ENCODE data around the gene DYNLT2B. TPM values are rescaled to one million over a fixed set of nuclear protein-coding genes. Genes with fewer than 3 reads are reported as not detected.
"Not testable (repeated sequence)": the region's sequence is repeated elsewhere in the genome, so short reads cannot be mapped to it uniquely, and the experiment has no call there.

Gene DYNLT2B
- 23.9 TPM for total RNA-seq
- polyA plus RNA-seq, result 41.0 TPM
- long read RNA-seq, donor 1, partial matches to known transcripts, result 0 of 3 reads
- long read RNA-seq, donor 1, other reads (novel, unspliced or antisense), result 0 of 3 reads
- long read RNA-seq, donor 2, result 0 reads
- long read RNA-seq, donor 3, transcript TCTEX1D2-202 (5 exons, 603 nt), result minor isoform, 8 of 39 reads
- long read RNA-seq, donor 3, transcript TCTEX1D2-201 (5 exons, 673 nt), result major isoform, 28 of 39 reads
- long read RNA-seq, donor 3, partial matches to known transcripts, result 0 of 39 reads
- long read RNA-seq, donor 3, other reads (novel, unspliced or antisense), result 0 of 39 reads
- long read RNA-seq, donor 4, transcript TCTEX1D2-201 (5 exons, 673 nt), result major isoform, 6 of 11 reads
- long read RNA-seq, donor 4, partial matches to known transcripts, result 0 of 11 reads
- long read RNA-seq, donor 4, other reads (novel, unspliced or antisense), result 0 of 11 reads
- long read RNA-seq, donor 5, transcript TCTEX1D2-201 (5 exons, 673 nt), result major isoform, 24 of 51 reads
- long read RNA-seq, donor 5, transcript TCTEX1D2-204 (2 exons, 457 nt), result minor isoform, 6 of 51 reads
- long read RNA-seq, donor 5, transcript TCTEX1D2-202 (5 exons, 603 nt), result minor isoform, 15 of 51 reads
- long read RNA-seq, donor 5, partial matches to known transcripts, result 6 of 51 reads
- long read RNA-seq, donor 5, other reads (novel, unspliced or antisense), result 0 of 51 reads
- long read RNA-seq, donor 6, transcript TCTEX1D2-201 (5 exons, 673 nt), result major isoform, 13 of 18 reads
- long read RNA-seq, donor 6, partial matches to known transcripts, result 0 of 18 reads
- long read RNA-seq, donor 6, other reads (novel, unspliced or antisense), result 0 of 18 reads
- long read RNA-seq, donor 7, transcript TCTEX1D2-201 (5 exons, 673 nt), result major isoform, 10 of 13 reads
- long read RNA-seq, donor 7, partial matches to known transcripts, result 0 of 13 reads
- long read RNA-seq, donor 7, other reads (novel, unspliced or antisense), result 0 of 13 reads
- long read RNA-seq, donor 8, transcript TCTEX1D2-201 (5 exons, 673 nt), result major isoform, 5 of 7 reads
- long read RNA-seq, donor 8, partial matches to known transcripts, result 0 of 7 reads
- long read RNA-seq, donor 8, other reads (novel, unspliced or antisense), result 0 of 7 reads
- long read RNA-seq, donor 9, transcript TCTEX1D2-201 (5 exons, 673 nt), result major isoform, 9 of 18 reads
- long read RNA-seq, donor 9, transcript TCTEX1D2-202 (5 exons, 603 nt), result minor isoform, 8 of 18 reads
- long read RNA-seq, donor 9, partial matches to known transcripts, result 0 of 18 reads
- long read RNA-seq, donor 9, other reads (novel, unspliced or antisense), result 0 of 18 reads
- long read RNA-seq, donor 10, transcript TCTEX1D2-202 (5 exons, 603 nt), result minor isoform, 5 of 24 reads
- long read RNA-seq, donor 10, transcript TCTEX1D2-201 (5 exons, 673 nt), result major isoform, 18 of 24 reads
- long read RNA-seq, donor 10, partial matches to known transcripts, result 0 of 24 reads
- long read RNA-seq, donor 10, other reads (novel, unspliced or antisense), result 0 of 24 reads

DNA sequence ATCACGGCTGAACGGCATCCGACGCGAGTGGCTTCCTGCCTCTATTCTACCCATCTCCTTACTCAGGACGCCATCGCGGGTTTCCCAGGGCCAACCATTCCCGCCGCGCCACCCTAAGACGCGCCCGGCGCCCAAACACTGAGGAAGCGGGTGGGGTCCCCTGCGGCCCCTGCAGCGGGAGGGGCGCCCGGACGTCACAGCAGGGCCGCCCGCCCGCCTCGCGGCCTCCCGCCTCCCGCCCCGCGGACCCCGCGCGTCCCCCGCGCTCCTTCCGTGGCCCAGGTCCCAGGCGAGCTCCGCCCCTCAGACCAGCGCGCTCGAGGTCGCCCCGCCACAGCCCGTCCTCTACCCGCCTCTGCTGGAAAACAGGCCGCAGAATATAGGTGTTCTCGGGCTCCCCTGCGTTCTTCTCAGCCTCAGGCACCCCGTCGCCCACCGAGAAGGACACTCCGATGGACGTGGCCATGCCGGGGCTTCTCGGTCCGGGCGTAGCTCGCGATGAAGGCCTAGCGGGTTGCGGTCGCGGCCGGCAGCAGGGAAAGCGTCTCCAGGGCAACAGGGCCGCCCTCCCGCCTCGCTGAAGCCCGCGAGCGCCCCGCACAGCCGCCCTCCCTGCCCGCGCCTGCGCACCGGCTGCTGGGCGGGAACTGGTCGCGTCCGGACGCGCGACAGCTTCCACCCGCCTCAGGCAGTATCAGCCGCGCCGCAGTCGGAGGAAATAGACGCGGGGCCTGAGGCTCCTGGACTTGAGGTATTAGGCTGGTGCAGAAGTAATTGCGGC, at the start of gene DYNLT2B:
Gene DYNLT2B (minus strand): TSS at position 554 of the 781 bp plus-strand sequence. CDS start 88 bp downstream, at position 466.
- Histone ChIP-seq H3K36me3 (ENCODE audit: control insufficient read depth in 2 of 2, insufficient read depth in 2 of 2, low read length in 1 of 2) (peaks cover 0 to 2% of the 10 kb centered on the region in 2 donors), H3K9me3 (ENCODE audit: control insufficient read depth in 2 of 2, insufficient read depth in 1 of 2, low read length in 1 of 2) (no peaks in the 10 kb centered on the region), H3K27me3 (ENCODE audit: control insufficient read depth in 2 of 2, insufficient read depth in 1 of 2, low read length in 1 of 2) (no peaks in the 10 kb centered on the region), H3K4me3 (ENCODE audit: low read length in 2 of 2) (peak within 1 kb of the TSS; percentile 71 to 81), H3K27ac (ENCODE audit: low read depth in 1 of 2, low read length in 1 of 2) (peak within 1 kb of the TSS; percentile 90), H3K4me1 (ENCODE audit: control insufficient read depth in 2 of 2, insufficient read depth in 2 of 2, low read length in 2 of 2) (peaks cover 0 to 12% of the 10 kb centered on the region in 2 donors)
- DNase-seq (ENCODE audit: low read depth in 6 of 9, low spot score in 9 of 9), result peak; percentile 37 to 91 (median 73)
- WGBS, result under 1% methylated on average over 92 of the region's 92 CpGs

DNA sequence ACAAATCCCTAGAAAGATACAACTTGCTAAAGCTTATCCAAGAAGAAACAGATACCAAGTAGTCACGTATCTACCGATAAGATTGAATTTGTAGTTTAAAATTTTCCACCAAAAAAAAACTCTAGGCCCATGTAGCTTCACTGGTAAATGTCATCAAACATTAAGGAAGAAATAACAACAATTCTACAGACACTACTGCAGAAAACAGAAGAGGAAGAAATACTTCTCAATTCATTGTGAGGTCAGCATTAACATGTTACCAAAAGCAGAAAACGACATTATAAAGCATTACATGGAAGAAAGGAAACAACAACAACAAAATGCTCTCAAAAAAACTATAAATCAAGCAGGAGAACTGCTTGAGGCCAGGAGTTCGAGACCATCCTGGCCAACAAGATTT, 47.7 kb upstream of the DYNLT2B start:
- Histone ChIP-seq H3K27ac (ENCODE audit: low read depth in 1 of 2, low read length in 1 of 2) (no peak overlapping the region), H3K4me1 (ENCODE audit: control insufficient read depth in 2 of 2, insufficient read depth in 2 of 2, low read length in 2 of 2) (no peaks in the 10 kb centered on the region), H3K4me3 (ENCODE audit: low read length in 2 of 2) (no peak overlapping the region), H3K27me3 (ENCODE audit: control insufficient read depth in 2 of 2, insufficient read depth in 1 of 2, low read length in 1 of 2) (no peaks in the 10 kb centered on the region), H3K9me3 (ENCODE audit: control insufficient read depth in 2 of 2, insufficient read depth in 1 of 2, low read length in 1 of 2) (no peaks in the 10 kb centered on the region), H3K36me3 (ENCODE audit: control insufficient read depth in 2 of 2, insufficient read depth in 2 of 2, low read length in 1 of 2) (peaks cover 45 to 70% of the 10 kb centered on the region in 2 donors)
- no peak for DNase-seq (ENCODE audit: low read depth in 6 of 9, low spot score in 9 of 9)
- WGBS, result 95% methylated on average over 4 of the region's 4 CpGs

DNA sequence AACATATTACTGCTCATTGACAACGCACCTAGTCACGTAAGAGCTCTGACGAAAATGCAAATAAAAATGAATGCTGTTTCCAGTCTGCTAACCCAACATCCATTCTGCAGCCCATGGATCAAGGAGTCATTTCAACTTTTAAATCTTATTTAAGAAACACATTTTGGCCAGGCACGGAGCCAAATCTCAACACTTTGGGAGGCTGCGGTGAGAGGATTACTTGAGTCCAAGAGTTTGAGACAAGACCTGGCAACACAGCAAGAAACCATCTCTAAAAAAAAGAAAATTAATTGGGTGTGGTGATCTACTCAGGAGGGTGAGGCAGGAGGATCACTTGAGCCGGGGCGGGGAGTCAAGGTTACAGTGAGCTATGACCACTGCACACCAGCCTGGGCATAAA, 42.5 kb upstream of the DYNLT2B start:
- no peak for DNase-seq (ENCODE audit: low read depth in 6 of 9, low spot score in 9 of 9)
- Histone ChIP-seq H3K36me3 (ENCODE audit: control insufficient read depth in 2 of 2, insufficient read depth in 2 of 2, low read length in 1 of 2) (peaks cover 59 to 78% of the 10 kb centered on the region in 2 donors), H3K9me3 (ENCODE audit: control insufficient read depth in 2 of 2, insufficient read depth in 1 of 2, low read length in 1 of 2) (no peaks in the 10 kb centered on the region), H3K4me3 (ENCODE audit: low read length in 2 of 2) (no peak overlapping the region), H3K27ac (ENCODE audit: low read depth in 1 of 2, low read length in 1 of 2) (no peak overlapping the region), H3K4me1 (ENCODE audit: control insufficient read depth in 2 of 2, insufficient read depth in 2 of 2, low read length in 2 of 2) (no peaks in the 10 kb centered on the region), H3K27me3 (ENCODE audit: control insufficient read depth in 2 of 2, insufficient read depth in 1 of 2, low read length in 1 of 2) (no peaks in the 10 kb centered on the region)
- WGBS, result 96% methylated on average over 7 of the region's 7 CpGs

DNA sequence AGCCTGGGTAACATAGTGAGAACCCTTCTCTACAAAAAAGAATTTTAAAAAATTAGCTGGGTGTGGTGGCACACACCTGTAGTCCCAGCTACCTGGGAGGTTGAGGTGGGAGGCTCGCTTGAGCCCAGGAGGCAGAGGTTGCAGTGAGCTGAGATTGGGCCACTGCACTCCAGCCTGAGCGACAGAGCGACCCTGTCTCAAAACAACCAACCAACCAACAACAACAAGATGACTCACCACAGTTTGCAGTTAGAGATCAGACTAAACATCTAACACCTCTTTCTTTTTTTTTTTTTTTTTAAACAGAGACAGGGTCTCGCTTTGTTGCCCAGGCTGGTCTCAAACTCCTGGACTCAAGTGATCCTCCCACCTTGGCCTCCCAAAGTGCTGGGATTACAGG, 40.5 kb upstream of the DYNLT2B start:
- H3K27ac ChIP-seq (ENCODE audit: low read depth in 1 of 2, low read length in 1 of 2); H3K4me3 ChIP-seq (ENCODE audit: low read length in 2 of 2); H3K4me1 ChIP-seq (ENCODE audit: control insufficient read depth in 2 of 2, insufficient read depth in 2 of 2, low read length in 2 of 2); H3K9me3 ChIP-seq (ENCODE audit: control insufficient read depth in 2 of 2, insufficient read depth in 1 of 2, low read length in 1 of 2); H3K27me3 ChIP-seq (ENCODE audit: control insufficient read depth in 2 of 2, insufficient read depth in 1 of 2, low read length in 1 of 2); DNase-seq (ENCODE audit: low read depth in 6 of 9, low spot score in 9 of 9): not testable (repeated sequence)
- 96% methylated on average over 4 of the region's 4 CpGs for WGBS
- peaks cover 58 to 90% of the 10 kb centered on the region in 2 donors for H3K36me3 ChIP-seq (ENCODE audit: control insufficient read depth in 2 of 2, insufficient read depth in 2 of 2, low read length in 1 of 2)

DNA sequence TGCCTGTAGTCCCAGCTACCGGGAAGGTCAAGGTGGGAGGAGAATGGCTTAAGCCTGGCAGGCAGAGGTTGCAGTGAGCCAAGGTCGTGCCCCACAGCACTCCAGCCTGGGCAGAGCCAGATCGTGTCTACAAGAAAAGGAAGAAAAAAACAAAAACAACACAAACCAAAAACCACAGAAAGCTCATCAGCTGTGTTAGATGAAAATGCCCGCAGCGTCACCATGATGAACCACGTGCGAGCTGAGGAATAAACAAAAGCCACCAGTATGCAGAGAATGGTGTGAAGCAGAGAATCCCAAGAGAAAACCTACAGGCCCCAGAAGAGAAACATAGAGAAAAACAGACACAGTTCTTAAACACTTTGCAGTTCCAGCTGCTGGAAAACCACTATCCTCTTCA, 39.9 kb upstream of the DYNLT2B start:
- DNase-seq (ENCODE audit: low read depth in 6 of 9, low spot score in 9 of 9), result no peak
- Histone ChIP-seq H3K4me1 (ENCODE audit: control insufficient read depth in 2 of 2, insufficient read depth in 2 of 2, low read length in 2 of 2) (no peaks in the 10 kb centered on the region), H3K36me3 (ENCODE audit: control insufficient read depth in 2 of 2, insufficient read depth in 2 of 2, low read length in 1 of 2) (peaks cover 58 to 84% of the 10 kb centered on the region in 2 donors), H3K4me3 (ENCODE audit: low read length in 2 of 2) (no peak overlapping the region), H3K27ac (ENCODE audit: low read depth in 1 of 2, low read length in 1 of 2) (no peak overlapping the region), H3K27me3 (ENCODE audit: control insufficient read depth in 2 of 2, insufficient read depth in 1 of 2, low read length in 1 of 2) (no peaks in the 10 kb centered on the region), H3K9me3 (ENCODE audit: control insufficient read depth in 2 of 2, insufficient read depth in 1 of 2, low read length in 1 of 2) (no peaks in the 10 kb centered on the region)
- WGBS, result 84% methylated on average over 7 of the region's 7 CpGs

DNA sequence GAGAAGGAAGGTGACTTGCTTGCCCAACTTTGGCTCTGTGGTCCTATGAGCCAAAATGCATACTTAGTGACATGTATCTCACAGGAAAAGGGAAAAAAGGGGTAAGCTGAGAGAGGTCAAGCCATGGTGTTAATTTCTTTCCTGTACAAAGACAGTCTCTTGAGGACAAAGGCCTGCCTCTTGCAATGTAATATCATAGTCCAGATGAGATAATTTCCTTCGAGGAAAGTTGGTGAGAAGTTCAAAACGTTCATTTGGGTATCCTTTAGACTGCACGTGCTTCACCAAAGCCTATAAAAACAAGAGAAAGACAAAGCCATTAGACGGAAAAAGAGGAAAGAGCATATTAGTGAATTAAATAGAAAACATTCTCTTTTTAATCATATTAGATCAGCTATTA, 38.5 kb upstream of the DYNLT2B start:
- no peak for DNase-seq (ENCODE audit: low read depth in 6 of 9, low spot score in 9 of 9)
- H3K9me3 ChIP-seq (ENCODE audit: control insufficient read depth in 2 of 2, insufficient read depth in 1 of 2, low read length in 1 of 2), result no peaks in the 10 kb centered on the region
- no peak overlapping the region for H3K27ac ChIP-seq (ENCODE audit: low read depth in 1 of 2, low read length in 1 of 2)
- H3K36me3 ChIP-seq (ENCODE audit: control insufficient read depth in 2 of 2, insufficient read depth in 2 of 2, low read length in 1 of 2), result peaks cover 47 to 71% of the 10 kb centered on the region in 2 donors
- 97% methylated on average over 4 of the region's 4 CpGs for WGBS
- no peak overlapping the region for H3K4me3 ChIP-seq (ENCODE audit: low read length in 2 of 2)
- no peaks in the 10 kb centered on the region for H3K27me3 ChIP-seq (ENCODE audit: control insufficient read depth in 2 of 2, insufficient read depth in 1 of 2, low read length in 1 of 2)
- no peaks in the 10 kb centered on the region for H3K4me1 ChIP-seq (ENCODE audit: control insufficient read depth in 2 of 2, insufficient read depth in 2 of 2, low read length in 2 of 2)

DNA sequence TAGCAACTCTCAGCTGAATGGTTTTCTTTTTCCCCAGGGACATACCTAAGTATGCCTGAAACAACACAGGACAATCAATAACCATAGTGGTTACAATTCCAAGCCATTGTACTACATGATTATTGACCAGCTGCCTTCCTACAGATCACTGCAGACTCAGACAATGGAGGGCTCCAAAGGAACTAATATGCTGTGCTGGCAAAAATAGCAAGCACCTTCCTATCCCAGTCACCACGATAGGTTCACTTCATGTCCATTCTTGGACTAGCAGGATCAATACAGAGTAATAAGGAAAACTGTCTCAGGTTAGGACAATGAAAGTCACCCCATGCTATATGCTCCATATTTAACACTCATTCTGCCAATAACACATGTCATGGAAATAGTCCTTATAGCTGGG, 37.6 kb upstream of the DYNLT2B start:
- Histone ChIP-seq H3K4me3 (ENCODE audit: low read length in 2 of 2) (no peak overlapping the region), H3K9me3 (ENCODE audit: control insufficient read depth in 2 of 2, insufficient read depth in 1 of 2, low read length in 1 of 2) (no peaks in the 10 kb centered on the region), H3K4me1 (ENCODE audit: control insufficient read depth in 2 of 2, insufficient read depth in 2 of 2, low read length in 2 of 2) (no peaks in the 10 kb centered on the region), H3K27ac (ENCODE audit: low read depth in 1 of 2, low read length in 1 of 2) (no peak overlapping the region), H3K36me3 (ENCODE audit: control insufficient read depth in 2 of 2, insufficient read depth in 2 of 2, low read length in 1 of 2) (peaks cover 39 to 63% of the 10 kb centered on the region in 2 donors), H3K27me3 (ENCODE audit: control insufficient read depth in 2 of 2, insufficient read depth in 1 of 2, low read length in 1 of 2) (no peaks in the 10 kb centered on the region)
- no peak for DNase-seq (ENCODE audit: low read depth in 6 of 9, low spot score in 9 of 9)
- WGBS, result 100% methylated on average over 1 of the region's 1 CpG

DNA sequence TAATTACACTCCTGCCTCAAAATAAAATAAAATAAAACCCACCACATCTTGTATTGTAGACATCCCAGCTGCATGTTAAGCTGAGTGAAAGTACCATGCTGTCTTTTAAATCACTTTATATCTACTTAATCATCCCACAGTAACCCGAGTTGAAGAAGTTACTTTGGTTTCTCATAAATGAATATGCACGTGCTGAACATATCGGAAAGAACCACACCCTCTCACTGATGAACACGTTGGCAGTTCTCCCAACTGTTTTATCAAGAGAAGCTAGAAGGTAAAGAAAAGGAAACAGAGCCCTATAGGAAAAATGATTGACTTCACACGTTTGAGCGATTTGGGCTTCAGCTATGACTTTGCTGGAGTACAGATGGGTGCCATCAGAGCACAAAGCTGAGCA, 36.1 kb upstream of the DYNLT2B start:
- 97% methylated on average over 6 of the region's 6 CpGs for WGBS
- no peaks in the 10 kb centered on the region for H3K9me3 ChIP-seq (ENCODE audit: control insufficient read depth in 2 of 2, insufficient read depth in 1 of 2, low read length in 1 of 2)
- no peak overlapping the region for H3K4me3 ChIP-seq (ENCODE audit: low read length in 2 of 2)
- H3K27ac ChIP-seq (ENCODE audit: low read depth in 1 of 2, low read length in 1 of 2), result no peak overlapping the region
- H3K36me3 ChIP-seq (ENCODE audit: control insufficient read depth in 2 of 2, insufficient read depth in 2 of 2, low read length in 1 of 2), result peaks cover 32 to 52% of the 10 kb centered on the region in 2 donors
- no peak for DNase-seq (ENCODE audit: low read depth in 6 of 9, low spot score in 9 of 9)
- H3K27me3 ChIP-seq (ENCODE audit: control insufficient read depth in 2 of 2, insufficient read depth in 1 of 2, low read length in 1 of 2), result no peaks in the 10 kb centered on the region
- no peaks in the 10 kb centered on the region for H3K4me1 ChIP-seq (ENCODE audit: control insufficient read depth in 2 of 2, insufficient read depth in 2 of 2, low read length in 2 of 2)

Data from thymus (tissue), 14 donors.